ENCODE results near the gene TMEM30B.

DNA sequence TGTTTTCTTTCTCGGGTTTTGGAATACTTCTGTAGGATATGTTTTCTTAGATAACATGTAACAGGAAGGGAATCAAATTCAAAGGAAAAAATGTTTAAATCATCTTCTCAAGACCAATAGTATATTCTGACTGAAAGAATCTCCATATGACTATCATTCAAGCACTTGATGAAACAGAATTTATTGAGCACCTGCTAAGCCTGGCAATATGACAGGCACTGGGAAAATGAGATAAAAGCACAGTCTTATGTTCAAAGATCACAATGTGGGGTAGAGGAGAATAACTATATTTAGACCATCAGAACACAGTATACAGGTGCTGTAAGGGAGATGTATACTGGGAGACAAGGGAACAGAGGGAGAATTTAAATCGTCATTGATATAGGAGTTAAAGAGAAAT lies 19.1 kb upstream of the TMEM30B start:
- TF ChIP-seq SUZ12 (IDR thresholded peaks at IDR 0.05; ENCODE audit: extremely low read depth, insufficient read depth, insufficient read length) = no peak
- TF ChIP-seq YY1 (IDR thresholded peaks at IDR 0.05; ENCODE audit: insufficient read depth, insufficient read length) = no peak

Data from NT2/D1 (cell line).